Measurements from ENCODE around the gene PMEPA1.

Gene PMEPA1

GRCh38 chr20:57658447-57658832 is 51.4 kb downstream of the PMEPA1 start:
- no peaks in the 10 kb centered on the region for H3K9me3 ChIP-seq (ENCODE audit: insufficient read depth, low read length)
- H2AFZ ChIP-seq (ENCODE audit: low read depth, low read length), result no peak overlapping the region
- TF ChIP-seq EZH2phosphoT487 (IDR thresholded peaks at IDR 0.05; ENCODE audit: low read depth) (no peak), CTCF (IDR thresholded peaks at IDR 0.05; ENCODE audit: low read depth, low read length) (no peak)
- H3K27ac ChIP-seq (ENCODE audit: low read length), result no peak overlapping the region
- H3K4me3 ChIP-seq (ENCODE audit: low read length), result no peak overlapping the region
- H3K4me1 ChIP-seq (ENCODE audit: low read length), result peaks cover 7% of the 10 kb centered on the region
- H3K27me3 ChIP-seq (ENCODE audit: low read depth, low read length), result peaks cover 57% of the 10 kb centered on the region
- no peak overlapping the region for H3K4me2 ChIP-seq (ENCODE audit: low read length)
- no peaks in the 10 kb centered on the region for H4K20me1 ChIP-seq (ENCODE audit: insufficient read depth, low read length)
- H3K36me3 ChIP-seq (replicated peaks; ENCODE audit: low read depth, low read length), result no peaks in the 10 kb centered on the region
- H3K79me2 ChIP-seq (ENCODE audit: low read length), result no peaks in the 10 kb centered on the region
- H3K9ac ChIP-seq (ENCODE audit: low read length), result no peak overlapping the region

GRCh38 chr20:57657535-57658446 is 52.0 kb downstream of the PMEPA1 start:
- Histone ChIP-seq H3K36me3 (replicated peaks; ENCODE audit: low read depth, low read length) (no peaks in the 10 kb centered on the region), H4K20me1 (ENCODE audit: insufficient read depth, low read length) (no peaks in the 10 kb centered on the region), H2AFZ (ENCODE audit: low read depth, low read length) (no peak overlapping the region), H3K79me2 (ENCODE audit: low read length) (no peaks in the 10 kb centered on the region), H3K4me1 (ENCODE audit: low read length) (peaks cover 12% of the 10 kb centered on the region), H3K9ac (ENCODE audit: low read length) (no peak overlapping the region), H3K27ac (ENCODE audit: low read length) (no peak overlapping the region), H3K4me2 (ENCODE audit: low read length) (no peak overlapping the region), H3K27me3 (ENCODE audit: low read depth, low read length) (peaks cover 61% of the 10 kb centered on the region), H3K4me3 (ENCODE audit: low read length) (no peak overlapping the region), H3K9me3 (ENCODE audit: insufficient read depth, low read length) (no peaks in the 10 kb centered on the region)
- TF ChIP-seq EZH2phosphoT487 (IDR thresholded peaks at IDR 0.05; ENCODE audit: low read depth), result no peak
- no peak for TF ChIP-seq CTCF (IDR thresholded peaks at IDR 0.05; ENCODE audit: low read depth, low read length)

GRCh38 chr20:57656821-57657534 is 52.8 kb downstream of the PMEPA1 start:
- H3K9me3 ChIP-seq (ENCODE audit: insufficient read depth, low read length), result no peaks in the 10 kb centered on the region
- H3K4me3 ChIP-seq (ENCODE audit: low read length), result no peak overlapping the region
- no peaks in the 10 kb centered on the region for H4K20me1 ChIP-seq (ENCODE audit: insufficient read depth, low read length)
- no peak overlapping the region for H2AFZ ChIP-seq (ENCODE audit: low read depth, low read length)
- no peaks in the 10 kb centered on the region for H3K36me3 ChIP-seq (replicated peaks; ENCODE audit: low read depth, low read length)
- H3K4me2 ChIP-seq (ENCODE audit: low read length), result no peak overlapping the region
- H3K79me2 ChIP-seq (ENCODE audit: low read length), result no peaks in the 10 kb centered on the region
- H3K9ac ChIP-seq (ENCODE audit: low read length), result no peak overlapping the region
- peaks cover 12% of the 10 kb centered on the region for H3K4me1 ChIP-seq (ENCODE audit: low read length)
- H3K27ac ChIP-seq (ENCODE audit: low read length), result no peak overlapping the region
- TF ChIP-seq CTCF (IDR thresholded peaks at IDR 0.05; ENCODE audit: low read depth, low read length) (no peak), EZH2phosphoT487 (IDR thresholded peaks at IDR 0.05; ENCODE audit: low read depth) (no peak)
- H3K27me3 ChIP-seq (ENCODE audit: low read depth, low read length), result peaks cover 61% of the 10 kb centered on the region

- H3K9me3 ChIP-seq (ENCODE audit: insufficient read depth, low read length), result no peaks in the 10 kb centered on the region
- H3K4me1 ChIP-seq (ENCODE audit: low read length), result peaks cover 12% of the 10 kb centered on the region
- H3K79me2 ChIP-seq (ENCODE audit: low read length), result no peaks in the 10 kb centered on the region
- H2AFZ ChIP-seq (ENCODE audit: low read depth, low read length), result no peak overlapping the region
- H3K27me3 ChIP-seq (ENCODE audit: low read depth, low read length), result peaks cover 61% of the 10 kb centered on the region
- no peak overlapping the region for H3K4me2 ChIP-seq (ENCODE audit: low read length)
- no peak overlapping the region for H3K4me3 ChIP-seq (ENCODE audit: low read length)
- H3K27ac ChIP-seq (ENCODE audit: low read length), result no peak overlapping the region
- no peak overlapping the region for H3K9ac ChIP-seq (ENCODE audit: low read length)
- no peaks in the 10 kb centered on the region for H3K36me3 ChIP-seq (replicated peaks; ENCODE audit: low read depth, low read length)
- TF ChIP-seq CTCF (IDR thresholded peaks at IDR 0.05; ENCODE audit: low read depth, low read length), result no peak
- no peak for TF ChIP-seq EZH2phosphoT487 (IDR thresholded peaks at IDR 0.05; ENCODE audit: low read depth)
- H4K20me1 ChIP-seq (ENCODE audit: insufficient read depth, low read length), result no peaks in the 10 kb centered on the region
Measured at GRCh38 chr20:57656252-57656820, 53.5 kb downstream of the PMEPA1 start.

Measured in OCI-LY3 (cell line).